IMR-90 (cell line): Measurements from ENCODE around the gene RELT. TPM values are rescaled to one million over a fixed set of nuclear protein-coding genes. Genes with fewer than 3 reads are reported as not detected.

ENCODE experiments used
- ATAC-seq: fragments of 200-7000 bp; cut with Tn5 transposase; 2 replicates; pipeline ENCODE4 v1.9.1; 2020; ENCODE audit warnings: low read depth, mild to moderate bottlenecking, moderate library complexity
- BruUV-seq: library from RNA; stranded (reverse); fragments of 400-500 nt; replicated peaks from 2 replicates; lab custom pipeline; 2021; lab: Mats Ljungman, UMichigan
- CTCF ChIA-PET: fragments of 300-600 bp; formaldehyde crosslinking; extraction: SDS; loops from one replicate; lab custom pipeline; 2021; ENCODE audit warnings: antibody characterized with exemption; lab: Yijun Ruan, JAX
- POLR2A ChIA-PET: fragments of 300-600 bp; sonication (Branson Sonifier 250); formaldehyde crosslinking; loops from one replicate; lab custom pipeline; 2022; ENCODE audit warnings: antibody characterized with exemption; ENCODE audit not compliant: unreplicated experiment; lab: Charles Lee
- DNase-seq: peaks from one replicate; pipeline ENCODE4 v3.0.0; 2013
- H2AFZ ChIP-seq: replicated peaks from 2 replicates; pipeline ENCODE3; 2013; ENCODE audit warnings: low read length, mild to moderate bottlenecking; ENCODE audit not compliant: poor library complexity
- H2AK5ac ChIP-seq: 2 replicates; pipeline ENCODE4 v1.6.1; 2013; ENCODE audit warnings: low read depth, low read length, inconsistent platforms
- H2AK9ac ChIP-seq: replicated peaks from 2 replicates; pipeline ENCODE3; 2013; ENCODE audit warnings: mild to moderate bottlenecking, low read depth, low read length, moderate library complexity; ENCODE audit not compliant: poor library complexity
- H2BK120ac ChIP-seq: 2 replicates; pipeline ENCODE4 v1.6.1; 2013; ENCODE audit warnings: low read depth, low read length, inconsistent platforms
- H2BK15ac ChIP-seq: 3 replicates; pipeline ENCODE4 v1.6.1; 2013; ENCODE audit warnings: low read depth, low read length, inconsistent platforms
- H2BK20ac ChIP-seq: 2 replicates; pipeline ENCODE4 v1.6.1; 2013; ENCODE audit warnings: low read depth, mild to moderate bottlenecking, inconsistent platforms, low read length, moderate library complexity
- H2BK5ac ChIP-seq: 2 replicates; pipeline ENCODE4 v1.6.1; 2013; ENCODE audit warnings: mild to moderate bottlenecking, low read depth, low read length, inconsistent platforms; ENCODE audit not compliant: poor library complexity, severe bottlenecking
- H3K14ac ChIP-seq: replicated peaks from 2 replicates; pipeline ENCODE4 v1.6.1; 2013; ENCODE audit warnings: low read depth, low read length, inconsistent platforms
- H3K18ac ChIP-seq: 2 replicates; pipeline ENCODE4 v1.6.1; 2013; ENCODE audit warnings: low read depth, low read length, control low read depth
- H3K23ac ChIP-seq: 2 replicates; pipeline ENCODE4 v1.6.1; 2013; ENCODE audit warnings: low read depth, low read length, inconsistent platforms
- H3K27ac ChIP-seq: 2 replicates; pipeline ENCODE4 v1.5.1; 2013; ENCODE audit warnings: mild to moderate bottlenecking, control low read depth, low read length; ENCODE audit not compliant: insufficient read depth
- H3K27me3 ChIP-seq: 2 replicates; pipeline ENCODE4 v1.6.1; 2013; ENCODE audit warnings: low read length; ENCODE audit not compliant: control insufficient read depth, insufficient read depth
- H3K36me3 ChIP-seq: 2 replicates; pipeline ENCODE4 v1.6.1; 2013; ENCODE audit warnings: low read length, mixed read lengths; ENCODE audit not compliant: control insufficient read depth, insufficient read depth
- H3K4ac ChIP-seq: 2 replicates; pipeline ENCODE4 v1.6.1; 2013; ENCODE audit warnings: low read depth, low read length, inconsistent platforms
- H3K4me1 ChIP-seq: 2 replicates; pipeline ENCODE4 v1.6.1; 2013; ENCODE audit warnings: low read length, mixed read lengths; ENCODE audit not compliant: control insufficient read depth, insufficient read depth
- H3K4me2 ChIP-seq: 2 replicates; pipeline ENCODE4 v1.6.1; 2013; ENCODE audit warnings: low read depth, mild to moderate bottlenecking, control low read depth, low read length, moderate library complexity
- H3K4me3 ChIP-seq: 2 replicates; pipeline ENCODE4 v1.5.1; 2013; ENCODE audit warnings: low read depth, mild to moderate bottlenecking, control low read depth, low read length, moderate library complexity; ENCODE audit not compliant: insufficient read depth
- H3K56ac ChIP-seq: 2 replicates; pipeline ENCODE4 v1.6.1; 2013; ENCODE audit warnings: low read length, inconsistent platforms; ENCODE audit not compliant: insufficient read depth; ENCODE audit errors: extremely low read depth
- H3K79me1 ChIP-seq, 2 experiments: 2 replicates each; pipeline ENCODE4 v1.6.1; 2013; ENCODE audit warnings: low read length in 2 of 2, inconsistent platforms in 1 of 2, low read depth in 1 of 2
- H3K9ac ChIP-seq: 2 replicates; pipeline ENCODE4 v1.6.1; 2013; ENCODE audit warnings: low read depth, low read length, control low read depth
- H3K9me1 ChIP-seq: 2 replicates; pipeline ENCODE4 v1.6.1; 2013; ENCODE audit warnings: low read length, inconsistent platforms; ENCODE audit not compliant: insufficient read depth
- H3K9me3 ChIP-seq: 2 replicates; pipeline ENCODE4 v1.6.1; 2013; ENCODE audit warnings: low read length; ENCODE audit not compliant: control insufficient read depth, insufficient read depth
- H4K20me1 ChIP-seq: 2 replicates; pipeline ENCODE4 v1.6.1; 2013; ENCODE audit warnings: low read length, inconsistent platforms; ENCODE audit not compliant: insufficient read depth
- H4K5ac ChIP-seq: 2 replicates; pipeline ENCODE4 v1.6.1; 2013; ENCODE audit warnings: mild to moderate bottlenecking, low read depth, low read length, control low read depth
- H4K8ac ChIP-seq, 2 experiments: 2 replicates each; pipeline ENCODE4 v1.6.1; 2013; ENCODE audit warnings: low read depth in 2 of 2, low read length in 2 of 2, control low read depth in 1 of 2, inconsistent platforms in 1 of 2
- H4K91ac ChIP-seq: 2 replicates; pipeline ENCODE4 v1.6.1; 2013; ENCODE audit warnings: low read depth, low read length, inconsistent platforms; ENCODE audit not compliant: insufficient read depth
- BHLHE40 ChIP-seq: fragments of 150-350 bp; IDR thresholded peaks from 2 replicates; pipeline ENCODE4 v1.6.1; 2016; ENCODE audit warnings: mild to moderate bottlenecking, low read depth, low read length
- CEBPB ChIP-seq: IDR thresholded peaks from 2 replicates; pipeline ENCODE4 v1.6.1; 2012; ENCODE audit warnings: low read depth, low read length, improper control_type of control experiment
- ELK1 ChIP-seq: fragments of 150-350 bp; IDR thresholded peaks from 2 replicates; pipeline ENCODE4 v1.6.1; 2016; ENCODE audit warnings: low read depth, mild to moderate bottlenecking, low read length, moderate library complexity, borderline replicate concordance
- FOS ChIP-seq: fragments of 150-350 bp; IDR thresholded peaks from 2 replicates; pipeline ENCODE4 v1.6.1; 2016; ENCODE audit warnings: low read depth, low read length
- MAFK ChIP-seq: IDR thresholded peaks from 2 replicates; pipeline ENCODE4 v1.6.1; 2012; ENCODE audit warnings: low read depth, low read length, improper control_type of control experiment
- MAZ ChIP-seq: IDR thresholded peaks from 2 replicates; pipeline ENCODE4 v1.6.1; 2012; ENCODE audit warnings: low read depth, mild to moderate bottlenecking, low read length, improper control_type of control experiment, moderate library complexity, borderline replicate concordance
- MXI1 ChIP-seq: IDR thresholded peaks from 2 replicates; pipeline ENCODE4 v1.6.1; 2012; ENCODE audit warnings: low read depth, mild to moderate bottlenecking, low read length, moderate library complexity, borderline replicate concordance
- NFE2L2 ChIP-seq: fragments of 150-350 bp; IDR thresholded peaks from 2 replicates; pipeline ENCODE4 v1.6.1; 2016; ENCODE audit warnings: low read depth, mild to moderate bottlenecking, low read length
- POLR2A ChIP-seq: IDR thresholded peaks from 2 replicates; pipeline ENCODE4 v1.6.1; 2012; ENCODE audit warnings: mild to moderate bottlenecking, low read depth, low read length
- RAD21 ChIP-seq: IDR thresholded peaks from 2 replicates; pipeline ENCODE4 v1.6.1; 2012; ENCODE audit warnings: low read length, improper control_type of control experiment
- RCOR1 ChIP-seq: IDR thresholded peaks from 2 replicates; pipeline ENCODE4 v1.6.1; 2012; ENCODE audit warnings: mild to moderate bottlenecking, low read length, improper control_type of control experiment; ENCODE audit not compliant: insufficient replicate concordance
- RFX5 ChIP-seq: IDR thresholded peaks from 2 replicates; pipeline ENCODE4 v1.8.0; 2012; ENCODE audit warnings: low read depth, mild to moderate bottlenecking, low read length, moderate library complexity
- SMC3 ChIP-seq: fragments of 150-350 bp; IDR thresholded peaks from 2 replicates; pipeline ENCODE4 v1.6.1; 2016; ENCODE audit warnings: low read depth, mild to moderate bottlenecking, antibody characterized with exemption, low read length, moderate library complexity
- WGBS, 2 experiments: methylation state at CpG; one replicate each; pipeline versions ENCODE4 v1.1.5 to v1.1.7; 2013; ENCODE audit warnings: missing lambda C conversion rate in 2 of 2; ENCODE audit not compliant: insufficient read length in 1 of 2; ENCODE audit errors: extremely low coverage in 2 of 2; 5-methylcytosine and 5-hydroxymethylcytosine counted together
- dilution Hi-C: fragments of 300-500 bp; cut with HindIII; formaldehyde crosslinking; loops from one replicate; pipeline ENCODE4 v1.14.3; 2018; ENCODE audit warnings: low sequenced_read_pairs; ENCODE audit not compliant: unreplicated experiment
- in situ Hi-C: fragments of 300-500 bp; cut with MboI; formaldehyde crosslinking; loops from 3 replicates; pipeline ENCODE4 v1.14.3; 2019; ENCODE audit warnings: low sequenced_read_pairs, inconsistent platforms, mixed read lengths
- intact Hi-C: fragments of 100-400 bp; cut with micrococcal nuclease; formaldehyde crosslinking; loops from 2 replicates; pipeline ENCODE4 v1.10.0; 2022
- polyA plus RNA-seq, 3 experiments: library from polyadenylated mRNA; depleted of rRNA; stranded (reverse); fragments of >200 nt; gene quantifications; 2 replicates each; pipeline ENCODE4 v1.2.3, GENCODE V29; 2012; ENCODE audit warnings: low replicate concordance in 1 of 3
- total RNA-seq: library from RNA; depleted of rRNA; stranded (reverse); fragments of >200 nt; gene quantifications from 2 replicates; pipeline ENCODE4 v1.2.3, GENCODE V29; 2012
- TF ChIP-seq, protein P1 (sequence below): conservative IDR thresholded peaks from 2 replicates; pipeline ENCODE4 v1.5.1; 2012; ENCODE audit warnings: mild to moderate bottlenecking, low read depth, low read length, improper control_type of control experiment

The RELT gene
- total and polyA plus RNA-seq, 2 of the 4 experiments (the other 2 are of a cell fraction), result 2.3 to 5.3 TPM

DNA sequence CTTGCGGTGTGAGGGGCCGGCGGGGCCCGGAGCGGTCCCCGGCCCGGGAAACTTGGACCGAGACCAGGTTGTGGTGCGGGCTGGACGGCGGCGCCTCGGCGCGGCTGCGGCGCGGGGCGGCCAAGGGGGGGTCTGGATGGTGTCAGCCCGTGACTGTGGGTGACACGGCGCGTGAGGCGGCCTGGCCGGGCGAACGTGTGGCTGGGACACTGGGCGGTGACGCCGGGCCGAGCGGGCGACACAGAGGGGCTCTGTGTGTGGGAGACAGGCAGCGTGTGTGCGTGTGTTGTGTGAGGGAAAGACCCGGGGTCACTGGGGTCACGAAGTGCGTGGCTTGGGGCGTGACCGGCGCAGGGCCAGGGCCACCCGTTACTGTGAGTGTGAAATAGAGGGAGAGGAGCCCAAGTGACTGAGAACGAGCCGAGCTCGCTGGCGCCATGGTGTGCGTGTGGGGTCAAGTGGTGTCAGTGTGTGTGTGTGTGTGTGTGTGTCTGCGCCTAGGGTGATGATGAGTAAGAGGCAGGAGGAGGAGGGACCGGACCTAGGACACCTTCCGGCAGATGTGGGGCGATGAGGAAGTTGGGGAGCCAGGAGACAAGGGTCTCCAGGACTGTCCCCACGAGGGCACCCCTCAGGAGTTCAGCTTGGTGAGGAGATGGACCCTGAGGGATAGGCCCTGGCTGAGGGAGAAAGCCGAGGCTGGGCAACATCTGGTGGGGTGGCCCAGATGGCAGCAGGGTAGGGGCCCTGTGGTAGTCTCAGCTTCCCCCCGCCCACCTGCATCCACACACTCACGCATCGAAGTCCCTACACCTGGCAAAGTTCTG is 817 bp downstream of the RELT start:
- Histone ChIP-seq H2BK5ac (peak overlapping the region; percentile 74), H3K27ac (peak overlapping the region; percentile 51), H2BK120ac (no peak overlapping the region; the same call in 1 of the 2 replicates), H3K56ac (peak overlapping the region; percentile 41; the same call in 1 of the 2 replicates), H3K18ac (peak overlapping the region; percentile 6; the same call in 1 of the 2 replicates), H3K4me1 (peaks cover 6% of the 10 kb centered on the region; the same call in 1 of the 2 replicates), H4K91ac (peak overlapping the region; percentile 31), H3K9ac (peak overlapping the region; percentile 67), H4K8ac (peak overlapping the region; percentile 22 to 73; a peak in 3 of 4 replicates), H3K14ac (peak overlapping the region; percentile 92), H3K4me3 (peak overlapping the region; percentile 66), H2AFZ (peak overlapping the region; percentile 92), H3K9me3 (no peaks in the 10 kb centered on the region), H2BK20ac (no peak overlapping the region), H2AK9ac (peak overlapping the region; percentile 92), H4K20me1 (peaks cover 46% of the 10 kb centered on the region; the same call in 1 of the 2 replicates), H3K36me3 (no peaks in the 10 kb centered on the region), H4K5ac (peak overlapping the region; percentile 78), H2BK15ac (peak overlapping the region; percentile 37; the same call in 1 of the 3 replicates), H3K9me1 (peaks cover 7% of the 10 kb centered on the region; the same call in 1 of the 2 replicates), H3K79me1 (peaks cover 19 to 48% of the 10 kb centered on the region in 2 experiments; a peak in 3 of 4 replicates), H3K4ac (peak overlapping the region; percentile 38), H3K23ac (peak overlapping the region; percentile 54; the same call in 1 of the 2 replicates), H3K4me2 (peak overlapping the region; percentile 86), H2AK5ac (peak overlapping the region; percentile 96), H3K27me3 (no peaks in the 10 kb centered on the region)
- DNase-seq, result peak; percentile 72
- intact Hi-C loops, result loop anchor here (5.0 kb wide), 1 partner anchor 70 kb away; the partner anchor contains the start of gene ARHGEF17
- in situ Hi-C loops, result no loop called here
- 2% methylated on average over 29 of the region's 56 CpGs; no CpG with 5 or more reads in 1 of the 2 experiments for WGBS, 2 experiments
- ATAC-seq, result peak; percentile 7
- ChIA-PET CTCF (interaction anchor here (0.8 to 1.6 kb wide), 2 partner anchors 16 to 26 kb away, joined by 3 to 5 read pairs; no protein-coding TSS in a partner anchor), POLR2A (no interaction called here)
- dilution Hi-C loops, result no loop called here
- no TSS peak for BruUV-seq
- no peak for TF ChIP-seq SMC3
- TF ChIP-seq BHLHE40, result peak; percentile 85
- no peak for TF ChIP-seq RAD21
- TF ChIP-seq FOS, result peak; percentile 41; the same call in 1 of the 2 replicates
- no peak for TF ChIP-seq MAFK
- TF ChIP-seq POLR2A, result peak; percentile 70
- no peak for TF ChIP-seq RCOR1
- TF ChIP-seq, protein P1, sequence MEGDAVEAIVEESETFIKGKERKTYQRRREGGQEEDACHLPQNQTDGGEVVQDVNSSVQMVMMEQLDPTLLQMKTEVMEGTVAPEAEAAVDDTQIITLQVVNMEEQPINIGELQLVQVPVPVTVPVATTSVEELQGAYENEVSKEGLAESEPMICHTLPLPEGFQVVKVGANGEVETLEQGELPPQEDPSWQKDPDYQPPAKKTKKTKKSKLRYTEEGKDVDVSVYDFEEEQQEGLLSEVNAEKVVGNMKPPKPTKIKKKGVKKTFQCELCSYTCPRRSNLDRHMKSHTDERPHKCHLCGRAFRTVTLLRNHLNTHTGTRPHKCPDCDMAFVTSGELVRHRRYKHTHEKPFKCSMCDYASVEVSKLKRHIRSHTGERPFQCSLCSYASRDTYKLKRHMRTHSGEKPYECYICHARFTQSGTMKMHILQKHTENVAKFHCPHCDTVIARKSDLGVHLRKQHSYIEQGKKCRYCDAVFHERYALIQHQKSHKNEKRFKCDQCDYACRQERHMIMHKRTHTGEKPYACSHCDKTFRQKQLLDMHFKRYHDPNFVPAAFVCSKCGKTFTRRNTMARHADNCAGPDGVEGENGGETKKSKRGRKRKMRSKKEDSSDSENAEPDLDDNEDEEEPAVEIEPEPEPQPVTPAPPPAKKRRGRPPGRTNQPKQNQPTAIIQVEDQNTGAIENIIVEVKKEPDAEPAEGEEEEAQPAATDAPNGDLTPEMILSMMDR, result no peak
- peak; percentile 13; the same call in 1 of the 2 replicates for TF ChIP-seq MAZ
- no peak for TF ChIP-seq NFE2L2
- no peak for TF ChIP-seq ELK1
- no peak for TF ChIP-seq CEBPB
- TF ChIP-seq RFX5, result no peak
- TF ChIP-seq MXI1, result no peak
